ENCODE measurements around the gene SF3B3.
A peak's percentile ranks its signal among the peaks of the same experiment; 100 is the strongest.

SF3B3 gene

DNA sequence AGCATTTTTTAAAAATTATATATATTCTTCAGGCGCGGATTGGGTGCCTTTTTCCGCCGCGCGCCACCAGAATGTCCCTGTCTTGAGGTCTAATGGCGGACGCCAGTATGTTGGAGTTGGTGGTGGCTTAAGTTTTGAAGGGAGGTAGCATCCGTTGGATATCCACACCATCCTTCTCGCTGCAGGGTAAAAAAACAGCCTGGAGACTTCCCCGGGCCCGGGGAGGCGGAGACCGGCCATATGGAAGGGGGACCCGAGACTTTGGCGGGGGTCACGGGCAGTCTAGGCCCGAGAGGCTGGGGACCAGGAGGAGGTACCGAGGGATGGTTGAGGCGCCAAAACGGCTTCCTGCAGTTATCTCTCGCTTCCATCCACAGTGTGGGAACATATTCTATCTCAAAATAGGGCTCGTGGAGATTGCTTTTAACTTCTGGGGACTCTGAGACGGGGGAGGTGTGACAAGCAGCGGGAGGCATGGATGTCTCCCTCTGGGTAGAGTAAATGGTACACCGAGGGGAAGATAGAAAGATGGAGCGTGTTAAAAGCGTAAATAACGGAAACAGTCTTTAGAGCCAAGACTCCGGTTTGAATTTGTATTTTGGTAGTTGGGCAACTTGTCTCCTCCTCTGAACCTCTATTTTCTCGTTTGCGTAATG, at the start of gene SF3B3:
SF3B3 (plus strand) TSS at position 74 of the 656 bp plus-strand sequence. CDS start 2,841 bp downstream, outside the sequence.
- peak; percentile 80 to 81 for DNase-seq

- no peak for DNase-seq
These were observed 49.1 kb upstream of the SF3B3 start for GRCh38 chr16:70474320-70475053.

GRCh38 chr16:70475054-70475871, 48.4 kb upstream of the SF3B3 start:
- no peak for DNase-seq

- peak; percentile 7 to 63 for DNase-seq
These were observed 47.2 kb upstream of the SF3B3 start for GRCh38 chr16:70476272-70477020.

GRCh38 chr16:70478169-70478568, 45.4 kb upstream of the SF3B3 start:
- no peak for DNase-seq

DNA sequence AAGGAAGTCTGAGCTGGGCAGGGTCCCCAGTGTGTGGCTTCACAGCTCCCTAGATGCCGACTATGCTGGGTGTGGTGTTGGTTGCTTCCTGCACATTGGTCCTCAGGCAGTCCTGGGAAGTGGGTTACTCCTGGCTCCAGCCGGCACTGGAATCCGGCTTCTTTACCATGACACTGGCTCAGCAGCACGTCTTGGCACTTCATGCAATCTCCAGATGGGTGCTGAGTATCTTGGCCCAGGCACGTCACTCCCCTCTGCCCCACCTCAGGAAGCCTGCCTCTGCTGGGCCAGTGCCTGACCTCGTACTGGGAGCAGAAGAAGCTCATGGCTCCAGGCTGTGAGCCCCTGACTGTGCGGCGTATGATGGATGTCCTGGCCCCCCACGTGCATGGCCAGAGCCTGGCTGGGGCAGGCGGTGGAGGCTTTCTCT, 44.7 kb upstream of the SF3B3 start:
- peak; percentile 24 to 80 for DNase-seq

DNA sequence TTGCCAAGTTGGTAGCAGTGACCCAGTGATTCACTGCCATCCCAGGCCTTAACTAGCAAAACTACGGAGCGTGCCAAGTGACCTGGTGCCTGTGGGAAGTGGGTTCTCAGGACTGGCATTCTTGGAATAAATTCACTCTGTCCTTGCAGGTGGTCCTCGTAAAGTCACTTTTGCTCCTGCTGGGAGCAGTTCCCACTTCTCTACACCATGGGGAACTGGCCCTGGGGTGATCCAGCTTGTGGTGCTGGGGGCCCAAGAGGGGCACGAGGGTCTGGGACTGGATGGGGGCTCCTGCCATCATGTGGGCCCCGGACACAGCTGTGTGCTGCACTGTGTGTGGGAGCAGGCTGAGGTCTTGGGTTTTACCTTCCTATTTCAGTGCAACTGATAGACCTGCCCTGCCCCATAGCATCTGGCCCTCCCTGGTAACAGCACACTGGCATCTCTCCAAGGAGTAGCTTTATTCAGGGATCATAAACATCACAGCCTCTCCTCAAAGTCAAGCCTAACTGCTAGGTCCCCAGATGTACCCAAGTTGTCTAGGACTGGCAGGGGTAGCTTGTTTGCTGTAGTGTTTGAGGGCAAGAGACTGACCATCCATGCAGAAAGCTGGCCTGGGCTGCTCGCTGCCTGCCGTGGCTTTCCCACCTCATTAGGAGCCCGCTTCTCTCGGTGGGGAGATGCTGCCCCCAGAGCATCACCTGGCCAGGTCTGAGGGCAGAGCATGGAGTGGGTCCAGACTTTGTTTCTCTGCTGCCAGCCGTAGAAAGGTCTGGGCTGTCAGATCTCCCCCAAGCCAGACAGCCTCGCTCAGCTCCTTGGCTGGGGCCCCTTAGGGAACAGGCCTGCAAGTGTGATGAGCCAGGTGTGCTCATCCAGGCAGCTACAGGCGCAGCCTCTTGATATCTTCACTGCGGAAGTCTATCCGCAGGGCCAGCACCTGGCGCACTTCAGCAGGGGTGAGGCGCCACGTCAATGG, 43.2 kb upstream of the SF3B3 start:
- DNase-seq: peak; percentile 1 to 57

DNA sequence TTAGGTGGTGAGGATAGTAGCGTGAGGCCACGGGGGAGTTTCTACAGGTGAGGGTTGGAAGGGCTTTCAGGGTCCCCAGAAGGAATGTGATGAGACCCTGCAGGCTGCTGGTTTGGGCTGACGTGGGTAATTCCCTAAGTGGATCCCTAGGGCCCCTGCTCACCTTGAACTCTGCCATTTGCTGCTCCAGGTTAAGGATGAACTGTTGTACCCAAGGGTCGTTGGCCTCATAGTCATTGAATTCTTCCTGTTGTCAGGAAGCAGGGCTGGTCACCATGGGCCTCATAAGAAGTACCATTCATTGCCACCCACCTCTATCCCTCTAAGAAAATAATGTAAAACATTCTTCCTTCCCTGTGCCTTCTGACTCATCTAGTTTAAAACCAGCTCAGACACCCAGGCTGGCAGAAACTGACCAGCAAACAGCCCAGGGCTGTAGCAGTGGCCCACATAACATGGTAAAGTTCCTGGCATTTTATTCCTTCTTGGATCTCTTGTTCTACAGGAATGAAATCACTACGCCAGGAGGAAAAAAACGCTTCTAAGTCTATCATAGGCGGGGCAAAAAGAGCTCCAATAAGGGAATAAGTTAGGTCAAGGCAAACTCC, 41.6 kb upstream of the SF3B3 start:
- DNase-seq: no peak

GRCh38 chr16:70482624-70483023, 41.0 kb upstream of the SF3B3 start:
- no peak for DNase-seq

DNA sequence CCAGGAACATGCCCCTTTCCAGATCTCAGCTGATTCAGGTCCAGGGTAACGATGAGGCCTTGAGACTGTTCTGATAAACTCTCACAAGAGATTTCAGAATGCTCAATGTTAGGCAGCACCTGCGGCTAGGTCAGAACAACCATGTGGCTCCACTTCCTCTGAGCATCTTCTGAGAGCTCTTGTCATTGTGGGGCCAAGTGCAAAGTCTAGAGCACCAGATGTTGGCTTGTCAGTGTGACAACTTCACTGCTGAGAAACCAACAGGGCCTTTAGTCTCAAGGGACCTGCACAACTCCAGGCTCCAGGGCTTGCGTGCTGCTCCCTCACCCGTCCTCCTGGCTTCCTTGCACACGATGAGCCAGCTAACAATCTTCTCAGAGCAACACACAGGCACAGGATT, 40.2 kb upstream of the SF3B3 start:
- no peak for DNase-seq

DNA sequence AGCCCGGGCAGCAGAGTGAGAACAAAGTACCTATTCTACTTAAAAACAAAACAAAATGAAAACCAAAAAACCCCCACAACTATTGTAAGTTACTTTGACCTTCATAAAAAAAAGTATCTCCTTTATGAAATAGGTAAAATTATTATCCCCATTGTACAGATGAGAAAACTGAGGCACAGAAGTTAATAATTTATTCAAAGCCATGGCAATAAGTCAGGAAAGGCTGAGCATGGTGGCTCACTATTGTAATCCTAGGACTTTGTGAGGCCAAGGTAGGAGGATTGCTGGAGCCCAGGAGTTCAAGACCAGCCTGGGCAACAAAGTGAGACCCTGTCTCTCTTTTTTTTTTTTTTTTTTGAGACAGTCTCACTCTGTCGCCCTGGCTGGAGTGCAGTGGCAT, 38.7 kb upstream of the SF3B3 start:
- no peak for DNase-seq

- DNase-seq: peak; percentile 30 to 70
These were observed 33.4 kb upstream of the SF3B3 start for GRCh38 chr16:70490261-70490660.

DNA sequence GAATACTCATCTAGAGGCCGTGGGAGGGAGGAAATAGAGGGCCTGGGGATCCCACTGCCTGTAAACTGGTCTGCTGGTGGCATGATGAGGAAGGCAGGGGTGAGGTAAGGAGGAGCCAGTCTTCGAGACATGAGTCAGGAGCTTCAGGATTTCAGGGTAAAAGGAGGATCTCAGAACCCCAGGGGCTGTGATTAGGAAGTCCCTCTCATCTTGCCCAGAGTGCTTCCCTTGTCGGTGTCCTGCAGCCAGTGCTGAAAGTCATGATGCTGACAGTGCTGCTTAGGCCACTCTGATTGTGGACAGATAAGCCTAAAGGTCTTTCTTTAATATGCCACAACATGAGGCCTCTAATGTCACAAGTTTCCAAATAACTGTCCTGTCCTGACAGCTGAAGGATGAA, 29.8 kb upstream of the SF3B3 start:
- no peak for DNase-seq

DNA sequence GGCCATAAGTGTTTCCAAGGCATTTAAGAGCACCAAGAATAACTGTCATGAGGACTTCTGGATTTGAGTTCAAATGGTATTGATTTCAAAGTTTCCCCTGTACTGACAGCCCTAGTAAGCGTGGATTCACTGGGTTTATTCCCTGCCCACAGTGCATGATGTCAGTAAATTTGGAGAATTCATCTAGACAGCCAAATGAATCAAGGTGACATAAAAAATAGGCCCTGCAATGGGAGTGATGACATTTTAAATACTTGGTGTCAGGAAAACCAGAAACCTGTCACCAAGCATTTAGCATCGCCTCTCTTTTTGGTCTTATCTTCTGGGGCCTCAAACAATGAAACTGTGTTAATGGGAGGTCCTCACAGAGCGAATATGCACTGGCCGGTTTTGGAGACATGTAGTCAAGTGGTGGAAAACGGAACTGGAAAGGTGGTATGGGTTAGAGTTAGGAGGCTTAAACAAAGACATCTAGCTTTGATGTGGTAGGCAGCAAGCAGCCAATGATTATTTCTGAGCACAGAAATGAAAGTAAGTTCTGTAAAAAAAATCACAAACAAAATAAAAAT, 29.3 kb upstream of the SF3B3 start:
- no peak for DNase-seq

DNA sequence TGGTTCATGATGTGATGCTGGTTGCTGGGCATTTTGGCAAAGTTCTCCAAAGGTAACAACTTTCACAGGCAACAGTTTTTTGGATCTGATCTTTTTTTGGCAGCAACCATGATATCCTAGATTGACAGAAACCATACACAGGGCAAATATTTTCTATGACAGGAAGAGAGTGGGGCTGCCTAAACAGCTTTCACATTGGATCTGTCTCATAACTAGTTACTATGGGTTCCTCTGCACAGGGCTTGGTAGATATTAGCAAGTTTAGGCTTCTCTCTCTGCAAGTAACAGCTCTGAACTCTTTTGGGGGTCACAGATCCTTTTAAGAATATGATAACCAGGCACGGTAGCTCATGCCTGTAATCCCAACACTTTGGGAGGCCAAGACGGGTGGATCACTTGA, 28.8 kb upstream of the SF3B3 start:
- DNase-seq: no peak

GRCh38 chr16:70495425-70496182, 28.0 kb upstream of the SF3B3 start:
- DNase-seq: peak in 1 of 2 experiments; percentile 79

DNA sequence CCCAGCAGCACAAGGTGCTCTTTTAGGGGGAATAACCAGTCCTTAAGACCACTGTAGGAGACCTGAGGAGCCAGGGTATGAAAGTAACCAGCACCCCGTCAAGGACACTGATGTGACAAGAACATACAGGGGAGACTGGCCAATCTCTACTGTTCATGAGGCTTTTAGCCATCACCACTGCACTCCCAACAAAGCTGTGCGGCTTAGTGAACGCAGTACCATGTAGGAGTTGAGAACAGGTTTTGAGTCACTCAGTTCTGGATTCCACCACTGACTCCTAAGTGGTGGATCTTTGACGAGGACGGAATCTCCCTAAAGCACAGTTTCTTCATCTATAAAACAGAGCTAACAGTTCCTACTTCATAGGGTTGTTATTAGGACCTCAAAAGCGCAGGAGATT, 27.1 kb upstream of the SF3B3 start:
- no peak for DNase-seq

DNA sequence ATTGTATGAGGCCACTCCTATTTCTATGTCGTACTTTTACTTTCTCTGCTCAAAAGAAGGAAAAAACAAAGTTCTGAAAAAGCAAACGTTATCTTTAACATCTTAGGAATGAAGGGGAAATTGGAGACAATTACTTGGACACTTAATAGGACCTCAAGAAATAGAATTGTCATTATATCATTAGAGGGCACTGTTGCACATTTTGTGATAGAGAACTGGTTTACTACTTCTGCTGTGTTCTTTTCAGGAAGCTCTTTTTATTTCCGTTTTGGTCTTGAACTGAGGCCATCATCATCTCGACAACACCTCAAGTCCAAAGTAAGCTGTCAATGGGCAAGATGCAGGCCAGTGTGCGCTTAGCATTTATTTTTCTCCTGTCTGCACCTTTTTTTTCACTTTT, 14.9 kb upstream of the SF3B3 start:
- no peak for DNase-seq

- no peak for DNase-seq
These were observed 13.4 kb upstream of the SF3B3 start for GRCh38 chr16:70510216-70510615.

DNA sequence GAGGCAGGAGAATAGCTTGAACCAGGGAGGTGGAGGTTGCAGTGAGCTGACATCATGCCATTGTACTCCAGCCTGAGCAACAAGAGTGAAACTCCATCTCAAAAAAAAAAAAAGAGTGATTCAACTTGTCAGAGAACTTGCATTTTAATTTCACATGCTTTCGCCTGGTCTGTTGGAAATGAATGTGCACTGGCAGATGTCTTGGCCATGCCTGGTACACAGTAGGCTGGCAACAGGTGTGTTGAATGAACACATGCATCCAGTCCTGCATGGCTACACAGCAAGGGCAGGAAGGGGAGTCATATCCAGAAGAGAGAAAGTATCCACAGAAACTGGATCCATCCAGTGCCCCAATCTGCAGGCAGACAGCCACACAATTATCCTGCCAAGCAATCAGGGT, 11.8 kb upstream of the SF3B3 start:
- no peak for DNase-seq
